NCI-H2227 (cell line): Measurements from ENCODE around the gene USP21.

Source experiments
- DNase-seq: peaks from one replicate; lab custom pipeline; 2025; ENCODE audit not compliant: unreplicated experiment; lab: John Stamatoyannopoulos, UW

The USP21 gene

GRCh38 chr1:161168906-161169305 lies 9.6 kb downstream of the USP21 start:
- no peak for DNase-seq

DNA sequence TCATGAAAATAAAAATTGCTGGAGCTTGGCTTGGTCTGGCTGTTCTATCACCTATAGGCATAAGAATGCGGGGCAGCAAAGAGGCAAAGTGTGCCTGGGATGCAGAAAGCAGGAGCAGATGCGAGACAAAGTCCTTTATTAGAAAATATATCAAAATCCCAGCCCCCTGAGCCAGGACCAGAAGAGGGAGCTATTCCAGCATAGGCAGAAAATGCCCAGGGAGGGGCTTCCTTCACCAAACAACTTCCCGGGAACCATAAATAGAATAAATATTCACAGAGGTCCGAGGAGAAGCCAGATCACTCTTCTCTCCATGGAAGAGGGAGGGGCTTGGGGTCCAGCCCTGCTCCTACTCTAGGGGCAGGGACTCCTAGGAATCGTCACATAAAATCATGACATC lies 11.9 kb downstream of the USP21 start:
- DNase-seq = no peak

DNA sequence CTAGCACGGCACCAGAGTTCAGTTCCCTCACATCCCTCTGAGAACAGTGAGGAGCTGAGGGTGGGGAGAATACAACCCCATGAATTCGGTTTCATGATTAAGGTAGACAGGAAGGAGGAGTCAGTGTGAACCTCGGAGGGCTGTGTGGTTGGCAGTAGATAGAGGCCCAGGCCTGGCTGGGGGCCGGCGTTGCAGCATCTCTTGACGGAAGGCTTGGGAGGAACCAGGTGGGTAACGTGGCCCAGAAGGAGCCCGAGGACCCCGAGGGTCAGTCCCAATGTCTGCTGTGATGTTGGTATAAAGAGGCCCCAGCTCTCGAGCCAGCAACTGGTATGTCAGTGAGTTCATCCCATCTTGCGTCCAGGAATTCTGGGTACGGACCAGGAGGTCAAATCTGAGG lies 12.4 kb downstream of the USP21 start:
- no peak for DNase-seq

GRCh38 chr1:161172349-161172748 lies 13.0 kb downstream of the USP21 start:
- DNase-seq = no peak

GRCh38 chr1:161172776-161173376 lies 13.6 kb downstream of the USP21 start:
- no peak for DNase-seq

DNA sequence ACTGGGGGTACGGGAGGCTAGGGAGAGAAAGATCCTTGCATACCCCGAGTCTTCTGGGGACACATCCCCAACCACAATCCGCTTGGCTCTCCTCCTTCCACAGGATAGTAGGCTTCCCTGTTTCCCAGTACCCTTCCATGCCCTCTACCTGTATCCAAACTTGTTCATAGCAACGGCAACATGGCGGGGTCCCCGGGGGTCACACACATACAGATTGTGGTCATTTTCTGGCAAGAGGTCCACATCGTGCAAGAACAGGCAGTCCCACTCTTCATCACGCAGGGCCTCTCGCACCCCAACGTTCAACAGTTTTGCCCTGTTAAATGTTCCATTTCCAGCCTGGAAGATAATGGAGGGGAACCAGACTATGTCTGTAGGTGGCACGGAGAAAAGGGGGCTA lies 14.4 kb downstream of the USP21 start:
- DNase-seq = no peak

DNA sequence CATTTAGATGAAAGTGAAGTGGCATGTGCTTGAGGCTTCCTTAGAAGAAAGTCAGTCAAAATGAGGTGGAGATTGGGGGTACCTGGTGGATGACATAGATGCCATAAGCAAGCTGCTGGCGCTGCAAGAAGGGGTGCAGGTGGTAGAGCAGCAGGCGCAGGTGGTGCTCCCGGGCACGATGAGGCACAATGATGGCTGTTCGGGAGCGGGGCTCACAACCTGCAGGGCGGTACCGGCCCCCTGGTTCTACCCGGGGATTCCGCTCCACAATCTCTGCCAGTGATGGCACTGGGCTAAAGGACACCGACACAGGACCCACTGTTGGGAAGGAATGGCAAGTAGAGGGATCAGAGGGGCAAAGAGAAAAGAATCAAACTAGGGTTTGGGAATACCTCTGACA lies 15.6 kb downstream of the USP21 start:
- no peak for DNase-seq

DNA sequence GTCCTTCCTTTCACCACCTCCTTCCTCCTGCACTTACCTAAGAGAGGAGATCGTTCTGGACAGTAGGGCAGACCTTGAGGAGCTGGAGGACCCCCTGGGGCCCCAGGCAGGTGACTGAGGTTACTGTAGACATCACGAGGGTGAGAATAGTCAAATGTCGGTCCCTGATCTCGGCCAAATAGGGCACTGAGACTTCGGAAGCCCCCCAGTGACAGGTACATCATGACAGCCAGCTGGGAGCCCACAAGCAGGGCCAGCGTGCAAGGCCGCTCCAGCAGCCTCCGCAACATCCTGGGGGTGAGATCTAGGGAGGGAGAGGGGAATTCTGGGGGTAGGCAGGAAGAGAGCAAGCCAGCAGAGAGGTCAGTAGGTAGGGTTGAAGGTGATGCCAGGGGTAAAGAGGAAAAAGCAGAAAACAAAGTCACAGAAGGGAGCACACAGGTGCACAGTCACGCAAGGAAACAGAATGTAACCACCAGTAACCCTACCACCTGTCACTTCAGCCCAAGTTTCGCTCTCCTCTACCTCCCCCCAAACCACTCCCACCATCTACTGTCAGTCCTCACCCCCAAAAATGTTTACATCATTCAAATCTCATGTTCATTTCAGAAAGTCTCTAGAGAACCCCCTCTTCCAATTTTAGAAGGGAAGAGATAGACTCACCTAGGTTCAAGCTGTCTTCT lies 16.6 kb downstream of the USP21 start:
- no peak for DNase-seq

- no peak for DNase-seq
Measured at GRCh38 chr1:161176468-161177111, 17.3 kb downstream of the USP21 start.

DNA sequence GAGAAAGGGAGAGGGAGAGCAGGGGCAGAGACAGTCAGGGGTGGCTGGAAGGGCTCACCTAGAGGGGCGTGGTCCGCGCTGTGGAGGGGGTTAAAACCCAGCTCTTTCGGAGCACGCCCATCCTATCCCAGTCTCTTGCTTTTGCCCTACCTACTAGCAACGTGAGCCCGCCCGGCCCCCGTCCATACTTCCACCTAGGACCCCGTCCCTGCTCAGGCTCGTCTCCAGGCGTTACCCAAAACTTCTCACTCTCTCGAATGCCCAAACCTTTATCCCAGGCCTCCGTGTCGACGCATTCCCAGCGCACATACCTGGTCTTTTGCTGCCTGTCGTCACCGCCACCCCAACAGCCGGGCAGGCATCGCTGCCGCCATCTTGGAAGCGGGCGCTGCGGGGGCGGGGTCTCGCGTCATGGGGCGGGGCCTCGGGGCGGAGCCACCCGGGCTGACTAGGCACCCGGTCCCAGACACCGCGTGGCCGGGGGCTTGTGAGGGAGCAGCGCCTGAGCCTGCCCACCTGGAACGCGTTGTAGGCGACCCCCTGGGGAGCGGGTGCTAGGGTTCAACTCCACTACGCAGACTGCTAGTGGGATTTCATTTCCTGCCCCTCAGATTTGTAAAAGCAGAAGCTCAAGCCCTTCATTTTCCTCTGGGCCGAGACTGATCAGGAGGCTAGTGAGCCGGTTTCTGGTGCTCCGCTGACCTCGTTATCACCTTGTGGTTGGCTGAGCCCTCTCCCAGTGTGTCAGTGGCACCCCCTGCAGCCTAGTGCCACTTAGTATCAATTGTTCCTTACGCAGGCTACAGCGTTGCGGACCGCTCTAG lies 18.0 kb downstream of the USP21 start, which contains the start of gene B4GALT3:
Gene B4GALT3 (minus strand): TSS at position 396 of the 824 bp plus-strand sequence. CDS start 1,447 bp downstream, outside the sequence.
- peak; percentile 89 for DNase-seq

DNA sequence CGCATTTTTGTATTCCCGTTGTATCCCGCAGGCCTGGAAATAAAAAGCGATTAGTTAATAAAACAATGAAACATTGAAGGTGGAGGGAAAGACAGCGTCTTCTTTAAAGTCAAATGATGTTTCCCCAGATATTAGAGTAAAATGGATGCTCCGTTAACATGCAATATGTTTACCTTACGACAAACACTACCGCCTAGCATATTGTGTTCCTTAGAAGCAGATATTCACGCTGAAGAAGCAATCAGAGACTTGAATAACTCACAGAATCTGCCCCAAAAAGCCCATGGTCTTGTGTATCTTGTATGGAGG lies 18.6 kb downstream of the USP21 start:
- DNase-seq = no peak

- DNase-seq = no peak
Measured at GRCh38 chr1:161179698-161180097, 20.4 kb downstream of the USP21 start.

DNA sequence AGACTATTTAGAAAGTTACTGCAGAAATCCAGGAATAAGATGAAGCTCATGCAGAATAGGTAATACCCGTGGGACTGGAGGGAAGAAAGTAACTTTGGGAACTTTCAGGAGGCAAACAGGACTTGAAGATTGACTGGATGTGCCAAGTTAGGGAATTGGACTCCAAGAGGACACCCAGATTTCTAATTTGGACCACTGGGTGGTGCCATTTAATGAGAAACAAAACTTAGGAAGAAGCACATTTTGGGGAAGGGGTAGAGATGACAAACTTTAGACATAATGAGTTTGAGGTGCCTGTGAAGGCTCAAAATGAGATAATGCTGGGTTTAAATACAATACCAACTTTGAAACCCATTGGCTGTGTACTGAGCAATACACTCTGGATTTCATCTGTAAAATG lies 21.3 kb downstream of the USP21 start:
- no peak for DNase-seq

DNA sequence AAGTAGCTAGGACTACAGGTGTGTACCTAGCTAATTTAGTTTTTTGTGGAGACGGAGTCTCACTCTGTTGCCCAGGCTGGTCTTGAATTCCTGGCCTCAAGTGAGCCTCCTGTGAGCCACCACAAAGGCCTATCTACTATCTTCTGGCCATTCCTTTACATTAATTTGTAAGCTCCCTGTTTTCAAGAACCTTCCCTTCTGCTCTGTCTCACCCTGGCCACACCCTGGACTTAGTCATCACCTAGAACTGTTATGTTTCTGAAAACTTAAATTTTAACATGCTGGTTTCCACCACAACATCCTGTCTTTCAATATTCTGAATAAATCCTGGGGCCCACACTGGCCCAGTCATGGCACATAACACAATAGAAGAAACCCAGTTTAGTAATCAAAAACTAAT lies 22.9 kb downstream of the USP21 start:
- no peak for DNase-seq

DNA sequence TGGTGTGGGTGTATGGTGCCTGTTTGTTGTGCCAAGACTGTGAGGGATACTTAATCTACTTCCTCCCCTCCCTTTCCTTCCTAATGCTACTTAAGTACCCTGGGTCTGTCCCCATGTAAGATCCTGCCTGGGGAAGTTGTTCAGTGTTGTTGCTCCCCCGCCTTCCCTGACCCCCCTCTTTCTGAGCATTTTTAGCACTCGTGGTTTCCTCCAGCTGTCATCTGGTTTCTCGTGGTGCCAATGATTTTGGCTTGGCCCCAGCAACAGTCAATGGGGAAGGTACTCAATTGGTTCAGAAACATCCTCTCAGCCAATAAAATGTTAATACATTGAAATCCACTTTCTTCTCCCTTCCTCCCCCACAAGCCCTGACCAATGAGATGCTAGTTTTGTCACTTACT lies 26.0 kb downstream of the USP21 start:
- no peak for DNase-seq

DNA sequence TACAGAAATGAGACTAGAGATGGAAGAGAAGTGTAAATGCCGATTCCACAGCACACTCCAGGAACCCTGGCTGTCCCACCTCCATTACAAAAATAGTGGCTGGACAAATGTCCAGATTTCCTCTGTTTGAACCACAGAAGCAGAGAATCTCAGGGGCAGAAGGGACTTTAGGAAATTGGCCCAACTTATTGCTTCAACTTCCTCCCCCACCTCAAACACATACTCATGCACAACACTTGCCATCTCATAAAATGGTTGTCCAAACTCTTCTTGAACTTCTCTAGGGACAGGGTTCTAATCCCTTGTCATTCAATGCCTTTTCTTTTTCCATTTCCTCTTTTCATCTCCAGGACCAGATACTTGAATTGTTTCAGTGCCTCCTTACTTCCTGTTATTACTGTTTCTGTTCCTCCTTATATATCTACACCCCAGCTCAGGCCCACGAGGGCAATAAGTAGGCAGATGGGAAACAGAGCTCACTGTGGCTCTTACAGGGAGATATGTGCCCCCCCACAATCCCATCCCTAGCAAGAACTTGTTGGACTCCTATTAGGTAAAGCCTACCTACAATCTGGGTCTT lies 26.5 kb downstream of the USP21 start:
- no peak for DNase-seq

DNA sequence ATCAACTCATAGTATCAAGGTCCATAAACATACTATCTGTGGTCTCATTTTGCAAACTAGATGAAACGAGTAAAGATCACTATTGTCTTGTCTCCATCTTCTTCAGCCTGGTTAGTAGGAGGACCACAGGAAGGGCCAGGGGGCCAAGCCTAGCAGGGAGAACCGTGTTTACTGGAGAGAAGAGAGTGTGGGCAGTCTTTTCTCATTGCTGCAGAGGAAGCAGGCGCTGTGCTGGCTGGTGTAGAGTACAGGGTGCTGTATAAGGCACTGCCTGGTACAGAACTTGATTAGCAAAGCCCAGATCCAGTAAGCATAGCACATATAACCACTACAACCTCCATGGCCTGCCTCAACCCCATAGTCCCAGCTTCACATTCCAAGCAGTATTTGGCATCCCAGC lies 28.0 kb downstream of the USP21 start:
- DNase-seq = no peak

DNA sequence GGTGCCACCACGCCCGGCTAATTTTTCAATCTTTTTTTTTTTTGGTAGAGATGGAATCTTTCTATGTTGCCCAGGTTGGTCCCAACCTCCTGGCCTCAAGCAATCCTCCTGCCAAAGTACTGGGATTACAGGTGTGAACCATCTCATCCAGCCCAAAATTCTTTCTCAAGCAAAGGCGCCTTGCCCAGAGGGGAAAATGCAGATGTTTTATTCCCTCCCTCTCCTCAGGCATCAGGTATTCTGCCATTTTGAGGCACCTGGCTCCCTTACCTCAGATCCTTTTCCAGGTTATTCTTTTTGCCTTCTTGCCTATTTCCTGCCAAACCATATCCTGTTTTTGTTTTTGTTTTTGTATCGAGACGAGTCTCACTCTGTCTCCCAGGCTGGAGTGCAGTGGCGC lies 29.1 kb downstream of the USP21 start:
- DNase-seq = no peak

GRCh38 chr1:161189036-161189435 lies 29.7 kb downstream of the USP21 start:
- no peak for DNase-seq

DNA sequence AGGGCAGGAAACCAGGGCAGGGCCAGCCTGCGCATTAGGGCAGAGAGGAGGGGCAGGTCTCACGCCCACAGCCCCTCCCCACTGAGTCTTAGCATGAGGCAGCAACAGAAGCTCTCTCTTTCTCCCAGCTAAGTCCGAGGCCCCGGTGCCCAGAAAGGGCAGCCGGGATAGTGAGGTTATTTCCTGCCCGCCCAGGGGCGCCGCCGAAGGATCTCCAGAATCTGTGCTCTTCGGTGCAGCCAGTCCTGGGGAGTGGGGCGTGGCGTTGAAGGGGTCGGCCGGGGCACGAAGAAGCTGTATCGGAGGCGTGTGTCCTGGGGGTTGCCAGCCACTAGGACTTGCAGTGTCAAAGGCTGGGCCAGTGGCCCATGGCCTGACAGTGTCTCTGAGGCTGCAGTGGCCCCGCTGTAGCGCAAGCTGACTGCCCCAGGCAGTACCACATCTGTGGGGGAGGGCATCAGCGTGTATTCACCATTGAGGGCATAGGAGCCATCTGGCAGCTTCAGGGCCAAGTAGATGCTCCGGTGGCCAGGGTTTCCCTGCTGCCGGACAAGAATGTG lies 31.7 kb downstream of the USP21 start:
- DNase-seq = peak; percentile 35

- no peak for DNase-seq
Measured at GRCh38 chr1:161191971-161192370, 32.7 kb downstream of the USP21 start.
